CD4-positive, alpha-beta T cell treated with Interleukin-2 at 100 ng/mL for 4 hours (primary cell): ENCODE measurements around the gene PSD4.

ENCODE experiments used
- DNase-seq: peaks from one replicate; pipeline ENCODE4 v3.0.0-alpha.2; 2020; ENCODE audit warnings: low spot score

Gene PSD4

DNA sequence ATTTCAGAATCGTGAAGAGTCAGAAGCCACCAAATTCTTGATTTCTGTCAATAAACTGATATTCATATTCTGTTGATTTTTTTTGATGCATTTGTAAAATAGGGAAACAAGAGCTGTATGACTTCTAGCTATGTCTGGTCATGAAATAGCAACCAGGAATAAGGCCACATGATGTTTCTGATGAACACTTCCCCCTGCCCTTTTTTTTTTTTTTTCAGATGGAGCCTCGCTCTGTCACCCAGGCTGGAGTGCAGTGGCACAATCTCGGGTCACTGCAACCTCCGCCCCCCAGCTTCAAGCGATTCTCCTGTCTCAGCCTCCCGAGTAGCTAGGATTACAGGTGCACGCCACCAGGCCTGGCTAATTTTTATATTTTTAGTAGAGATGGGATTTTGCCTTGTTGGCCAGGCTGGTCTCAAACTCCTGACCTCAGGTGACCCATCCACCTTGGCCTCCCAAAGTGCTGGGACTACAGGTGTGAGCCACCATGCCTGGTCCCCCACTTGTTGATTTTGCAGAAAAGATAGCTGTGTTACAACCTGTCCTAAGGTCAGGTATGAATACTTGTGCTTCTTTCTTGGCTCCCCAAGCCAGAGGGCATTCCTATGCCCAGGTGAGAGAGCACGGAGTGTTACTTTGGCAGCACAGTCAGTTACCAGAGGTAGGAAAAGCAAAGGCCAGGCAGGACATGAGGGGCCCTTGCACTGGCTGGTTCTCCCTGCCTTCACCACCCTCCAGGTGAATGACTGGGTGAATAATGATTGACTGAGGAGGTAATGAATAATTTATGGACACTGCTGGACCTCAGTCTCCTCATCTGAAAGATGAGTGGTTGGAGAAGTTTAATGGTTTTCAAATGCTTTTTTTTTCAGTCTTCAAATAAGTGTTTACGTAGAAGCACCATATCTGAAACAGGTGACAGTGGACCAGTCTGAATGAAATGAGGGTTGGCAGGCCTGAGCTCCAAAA is 65.4 kb downstream of the PSD4 start:
- no peak for DNase-seq

- no peak for DNase-seq
Observed at GRCh38 chr2:113240150-113240914, 66.6 kb downstream of the PSD4 start.

DNA sequence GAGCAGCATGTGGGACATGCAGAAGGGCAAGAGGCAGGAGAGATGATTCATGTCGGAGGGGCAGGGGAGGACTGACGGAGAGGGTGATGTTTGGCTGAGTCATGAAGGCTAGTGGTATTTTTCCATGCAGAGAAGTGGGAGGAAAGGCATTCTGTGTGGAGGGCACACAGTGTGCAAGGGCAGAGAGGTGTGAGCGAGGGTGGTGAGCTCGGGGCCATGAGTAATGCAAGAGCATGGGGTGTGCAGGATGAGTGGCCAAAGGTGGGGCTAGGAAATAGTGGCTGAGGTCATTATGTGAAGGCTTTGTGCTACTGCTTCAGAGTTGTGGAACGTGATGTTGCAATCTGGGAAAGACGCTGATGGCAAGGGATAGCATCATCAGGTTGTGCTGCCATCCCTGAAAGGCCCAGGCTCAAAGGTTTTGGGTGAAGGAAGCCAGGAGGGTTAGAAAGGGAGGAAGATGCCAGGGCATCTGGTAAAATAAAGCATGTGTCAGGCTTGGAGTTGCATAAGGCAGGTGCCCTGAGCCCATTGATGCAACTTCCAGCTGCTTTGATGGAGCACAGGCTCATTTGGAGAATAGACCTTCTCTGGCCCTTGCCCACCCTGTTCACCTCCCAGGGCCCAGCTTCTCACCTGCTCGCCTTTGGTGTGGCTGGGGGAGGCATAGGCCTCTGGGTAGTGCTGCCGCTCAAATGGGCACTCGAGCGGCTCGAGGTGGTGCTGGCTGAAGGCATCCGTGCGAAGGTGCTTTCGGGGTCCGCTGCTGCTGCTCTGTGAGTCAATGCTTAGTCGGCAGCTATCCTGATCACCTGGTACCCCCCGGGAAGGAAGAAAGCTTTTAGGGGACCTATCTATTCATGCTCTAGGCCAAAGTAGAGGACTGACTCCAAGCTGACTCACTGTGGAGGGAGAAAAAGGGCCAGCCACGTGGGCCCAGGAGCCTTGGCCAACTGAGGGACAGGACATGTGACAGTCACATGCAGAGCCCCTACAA is 67.4 kb downstream of the PSD4 start:
- DNase-seq: no peak

GRCh38 chr2:113242327-113242726 is 68.6 kb downstream of the PSD4 start:
- no peak for DNase-seq

DNA sequence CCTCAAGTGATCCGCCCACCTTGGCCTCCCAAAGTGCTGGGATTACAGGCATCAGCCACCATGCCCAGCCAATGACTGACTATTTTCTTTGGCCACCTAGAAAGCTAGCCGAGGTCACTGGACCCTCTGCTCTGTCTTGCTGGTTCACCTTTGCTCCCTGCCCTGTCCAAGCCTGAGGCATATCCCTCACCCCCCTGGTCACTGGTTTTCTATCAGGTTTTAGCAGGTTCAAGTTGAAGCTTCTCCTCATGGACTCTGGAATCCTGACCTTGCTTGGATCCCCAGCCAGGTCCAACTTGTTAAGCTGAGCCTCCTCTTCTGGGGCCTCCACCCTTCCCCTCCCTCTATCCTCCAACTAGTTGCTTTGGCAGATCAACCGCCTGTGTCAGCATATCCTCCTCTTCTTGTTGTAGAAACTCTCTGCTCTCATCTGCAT is 71.5 kb downstream of the PSD4 start:
- no peak for DNase-seq

DNA sequence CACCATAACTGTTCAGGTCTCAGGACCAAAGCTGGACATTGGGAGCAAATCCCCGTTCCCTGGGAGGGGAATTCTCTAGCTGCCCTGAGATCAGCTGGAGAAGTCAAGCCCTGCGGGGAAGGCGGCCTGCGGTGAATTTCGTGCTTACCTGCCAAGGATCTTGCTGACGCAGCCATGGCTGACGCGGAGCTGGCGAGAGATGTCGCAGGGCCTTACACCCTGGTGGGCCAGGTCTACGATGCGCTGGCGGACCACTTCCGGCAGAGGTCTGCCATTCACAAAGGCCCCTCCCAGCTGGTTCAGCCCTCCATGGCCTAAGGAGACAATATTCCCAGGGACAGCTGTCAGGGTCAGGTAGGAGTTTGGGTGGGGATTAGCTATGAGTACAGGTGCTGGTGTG is 72.8 kb downstream of the PSD4 start:
- no peak for DNase-seq

- DNase-seq: peak; percentile 79
Observed at GRCh38 chr2:113248997-113249770, 75.4 kb downstream of the PSD4 start.

DNA sequence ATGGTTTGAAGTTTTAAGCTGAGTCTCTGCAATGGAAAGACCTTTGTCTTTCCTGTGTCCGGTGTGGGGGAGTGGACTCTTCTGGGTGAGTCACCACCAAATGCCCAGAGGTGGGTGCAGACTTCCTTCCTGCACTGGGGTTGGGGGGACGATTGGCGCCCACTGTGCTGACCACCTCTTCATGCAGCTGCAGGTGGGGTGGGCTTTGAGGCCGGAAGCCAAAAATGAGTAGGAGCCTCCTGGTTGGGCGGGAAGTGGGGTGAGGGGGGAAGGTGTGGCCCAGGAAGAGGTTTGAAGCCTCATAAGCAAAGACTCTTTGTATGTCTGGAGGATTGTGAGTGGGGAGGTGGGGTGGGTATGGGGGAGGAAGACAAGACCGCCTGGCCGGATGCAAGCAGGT is 77.3 kb downstream of the PSD4 start:
- peak; percentile 26 for DNase-seq

DNA sequence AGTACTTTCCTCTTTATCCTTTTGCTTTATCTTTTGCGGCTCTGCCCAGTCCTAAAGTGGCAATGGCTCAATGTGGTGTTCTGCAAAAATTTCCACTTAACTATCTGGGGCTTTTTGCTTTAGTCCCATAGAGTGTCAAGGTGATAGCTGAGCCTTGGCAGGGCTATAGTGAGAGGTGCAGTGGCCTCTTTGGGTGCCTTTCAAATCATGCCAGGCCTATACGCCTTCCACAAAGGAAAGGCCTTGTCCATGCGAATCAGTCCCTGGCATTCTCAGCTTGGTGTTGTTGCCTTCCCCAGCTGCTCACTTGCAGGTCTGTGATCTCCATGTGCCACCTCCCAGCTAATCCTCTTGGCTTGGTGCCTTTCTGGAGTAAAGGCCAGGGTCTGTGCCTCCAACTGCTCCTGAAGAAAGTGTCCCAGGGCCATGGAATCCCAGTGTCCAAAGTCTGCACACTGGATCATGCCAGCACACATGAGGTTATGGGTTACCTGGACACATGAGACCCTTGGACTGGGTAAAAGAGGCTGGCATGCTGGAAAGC is 78.3 kb downstream of the PSD4 start:
- no peak for DNase-seq

- DNase-seq: no peak
Observed at GRCh38 chr2:113253453-113253852, 79.7 kb downstream of the PSD4 start.

- no peak for DNase-seq
Observed at GRCh38 chr2:113255140-113256070, 81.6 kb downstream of the PSD4 start.

- DNase-seq: no peak
Observed at GRCh38 chr2:113257516-113258264, 83.9 kb downstream of the PSD4 start.

GRCh38 chr2:113258471-113259147 is 84.8 kb downstream of the PSD4 start:
- no peak for DNase-seq
